ENCODE measurements around the gene COX7A2L. TPM values are rescaled to one million over a fixed set of nuclear protein-coding genes. Genes with fewer than 3 reads are reported as not detected.
"Not testable (repeated sequence)": the region's sequence is repeated elsewhere in the genome, so short reads cannot be mapped to it uniquely, and the experiment has no call there.

The COX7A2L gene
- 100 to 1,000 TPM; 140 to 157 TPM for total RNA-seq

- Mint-ChIP-seq H3K27ac (peak within 1 kb of the TSS; percentile 91), H3K36me3 (ENCODE audit: insufficient read depth in 2 of 2) (peaks cover 8 to 12% of the 10 kb centered on the region in 2 donors), H3K9me3 (no peaks in the 10 kb centered on the region), H3K4me1 (ENCODE audit: low read depth) (peaks cover 51% of the 10 kb centered on the region), H3K27me3 (ENCODE audit: low read depth) (no peaks in the 10 kb centered on the region), H3K4me3 (peak within 1 kb of the TSS; percentile 94 to 97)
- DNase-seq: peak; percentile 95 to 96
- peak; percentile 94 for ATAC-seq (replicated peaks in 1 of 2)
Observed at GRCh38 chr2:42360890-42361727, at the start of gene COX7A2L. TSS of gene COX7A2L (minus strand) at chr2:42361217. CDS start at chr2:42361161, 56 bp downstream.

- DNase-seq: no peak
- Mint-ChIP-seq H3K36me3 (ENCODE audit: insufficient read depth in 2 of 2) (no peaks in the 10 kb centered on the region), H3K4me3 (no peak overlapping the region), H3K4me1 (ENCODE audit: low read depth) (no peaks in the 10 kb centered on the region), H3K27ac (no peak overlapping the region), H3K27me3 (ENCODE audit: low read depth) (no peaks in the 10 kb centered on the region), H3K9me3 (no peaks in the 10 kb centered on the region)
- no peak for ATAC-seq (replicated peaks in 1 of 2)
Observed at GRCh38 chr2:42408009-42408408, 47.0 kb upstream of the COX7A2L start.

DNA sequence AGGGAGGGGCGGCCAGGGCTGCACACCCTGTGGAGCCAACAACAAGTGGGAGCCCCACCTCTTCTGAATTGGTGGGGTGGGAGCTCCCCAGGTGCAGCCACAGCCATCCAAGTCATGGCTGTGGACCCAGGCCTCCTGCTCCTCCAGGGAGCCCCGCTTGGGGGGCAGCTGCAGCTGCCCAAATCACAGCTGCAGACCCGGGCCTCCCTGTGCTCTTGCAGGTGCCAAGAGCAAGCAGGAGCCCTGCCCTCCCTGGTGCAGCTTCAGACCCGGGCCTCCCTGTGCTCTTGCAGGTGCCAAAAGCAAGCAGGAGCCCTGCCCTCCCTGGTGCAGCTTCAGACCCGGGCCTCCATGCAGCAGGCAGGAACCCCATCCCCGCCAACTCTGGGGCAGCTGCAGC, 46.5 kb upstream of the COX7A2L start:
- DNase-seq: no peak
- no peak for ATAC-seq (replicated peaks in 1 of 2)

DNA sequence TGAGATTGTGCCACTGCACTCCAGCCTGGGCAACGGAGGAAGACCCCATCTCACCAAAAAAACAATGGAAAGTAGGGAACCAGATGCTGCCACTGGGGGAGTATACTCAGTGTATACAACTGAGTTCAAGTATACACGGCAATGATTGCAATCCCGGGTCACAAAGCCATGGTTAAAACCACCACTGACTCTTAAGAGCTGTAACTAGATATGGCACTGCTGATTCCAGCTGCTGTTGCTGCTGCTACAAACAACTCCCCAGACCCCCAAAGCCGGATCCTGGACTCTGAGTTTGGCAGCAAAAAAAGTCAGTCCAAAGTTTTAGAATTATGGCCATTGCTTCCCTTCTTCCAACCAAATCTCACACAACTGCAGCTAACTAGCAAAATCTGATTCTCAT, 43.7 kb upstream of the COX7A2L start:
- H3K4me1 Mint-ChIP-seq (ENCODE audit: low read depth): no peaks in the 10 kb centered on the region
- no peak overlapping the region for H3K4me3 Mint-ChIP-seq
- H3K36me3 Mint-ChIP-seq (ENCODE audit: insufficient read depth in 2 of 2): no peaks in the 10 kb centered on the region
- H3K27me3 Mint-ChIP-seq (ENCODE audit: low read depth): no peaks in the 10 kb centered on the region
- no peak for DNase-seq
- no peak for ATAC-seq (replicated peaks in 1 of 2)
- H3K9me3 Mint-ChIP-seq: no peaks in the 10 kb centered on the region
- H3K27ac Mint-ChIP-seq: no peak overlapping the region

More for the DNA sequence above, 46.5 kb upstream of the COX7A2L start:
- H3K27ac Mint-ChIP-seq: no peak overlapping the region
- no peaks in the 10 kb centered on the region for H3K36me3 Mint-ChIP-seq (ENCODE audit: insufficient read depth in 2 of 2)
- no peak overlapping the region for H3K4me3 Mint-ChIP-seq
- H3K9me3 Mint-ChIP-seq: no peaks in the 10 kb centered on the region
- no peaks in the 10 kb centered on the region for H3K27me3 Mint-ChIP-seq (ENCODE audit: low read depth)
- no peaks in the 10 kb centered on the region for H3K4me1 Mint-ChIP-seq (ENCODE audit: low read depth)

DNA sequence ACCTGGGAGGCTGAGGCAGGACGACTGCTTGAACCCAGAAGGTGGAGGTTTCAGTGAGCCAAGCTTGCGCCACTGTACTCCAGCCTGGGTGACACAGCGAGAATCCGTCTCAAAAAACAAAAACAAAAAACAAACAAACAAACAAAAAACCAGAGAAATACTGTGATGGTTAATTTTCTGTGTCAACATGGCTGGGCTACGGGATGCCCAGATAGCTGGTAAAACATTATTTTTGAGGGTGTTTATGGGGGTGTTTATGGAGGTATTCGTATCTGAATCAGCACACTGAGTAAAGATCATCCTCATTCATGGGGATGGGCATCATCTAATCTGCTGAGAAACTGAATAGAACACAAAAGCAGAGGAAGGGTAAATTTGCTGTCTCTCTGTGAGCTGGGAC, 40.8 kb upstream of the COX7A2L start:
- Mint-ChIP-seq H3K4me1 (ENCODE audit: low read depth) (no peaks in the 10 kb centered on the region), H3K9me3 (no peaks in the 10 kb centered on the region), H3K27ac (no peak overlapping the region), H3K4me3 (no peak overlapping the region), H3K36me3 (ENCODE audit: insufficient read depth in 2 of 2) (no peaks in the 10 kb centered on the region), H3K27me3 (ENCODE audit: low read depth) (no peaks in the 10 kb centered on the region)
- DNase-seq (no peak), ATAC-seq (replicated peaks in 1 of 2) (no peak)

DNA sequence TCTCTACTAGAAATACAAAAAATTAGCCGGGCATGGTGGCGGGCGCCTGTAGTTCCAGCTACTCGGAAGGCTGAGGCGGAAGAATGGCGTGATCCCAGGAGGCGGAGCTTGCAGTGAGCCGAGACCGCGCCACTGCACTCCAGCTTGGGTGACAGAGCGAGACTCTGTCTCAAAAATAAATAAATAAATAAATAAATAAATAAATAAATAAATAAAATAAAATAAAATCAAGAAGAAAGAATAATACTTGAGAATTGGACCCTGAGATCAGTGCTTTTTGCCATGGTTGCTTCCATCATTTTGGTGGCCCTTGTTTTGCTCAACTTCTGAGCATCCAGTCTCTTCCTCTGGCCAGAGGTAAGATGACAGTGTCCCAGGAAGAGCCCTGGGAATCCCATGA, 37.0 kb upstream of the COX7A2L start:
- H3K4me3 Mint-ChIP-seq, DNase-seq: not testable (repeated sequence)

GRCh38 chr2:42393320-42393719, 32.3 kb upstream of the COX7A2L start:
- not testable (repeated sequence) for DNase-seq, H3K9me3 Mint-ChIP-seq

More for the DNA sequence above, 37.0 kb upstream of the COX7A2L start:
- H3K27ac Mint-ChIP-seq; H3K9me3 Mint-ChIP-seq; ATAC-seq (replicated peaks in 1 of 2); H3K4me1 Mint-ChIP-seq (ENCODE audit: low read depth); H3K27me3 Mint-ChIP-seq (ENCODE audit: low read depth); H3K36me3 Mint-ChIP-seq (ENCODE audit: insufficient read depth in 2 of 2): not testable (repeated sequence)

DNA sequence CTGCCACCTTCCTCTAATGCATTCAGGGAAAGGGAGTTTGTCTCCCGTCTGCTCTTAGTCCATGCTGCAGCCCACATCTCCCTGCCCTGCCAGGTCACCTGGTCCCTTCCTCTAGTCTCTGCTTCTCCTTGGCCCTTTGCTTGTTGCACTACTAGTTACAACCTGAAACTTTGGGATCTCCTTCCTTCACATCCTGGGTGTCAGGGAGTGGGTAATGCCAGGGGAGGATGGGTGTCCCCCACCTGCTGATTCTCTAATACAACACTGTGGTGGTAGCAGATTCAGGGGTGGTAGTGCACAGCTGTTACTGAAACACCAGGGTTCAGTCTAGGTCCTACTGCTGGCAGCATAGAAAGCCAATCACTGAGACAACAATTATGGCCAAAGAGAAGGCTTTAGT, 31.2 kb upstream of the COX7A2L start:
- Mint-ChIP-seq H3K27ac (no peak overlapping the region), H3K27me3 (ENCODE audit: low read depth) (no peaks in the 10 kb centered on the region), H3K36me3 (ENCODE audit: insufficient read depth in 2 of 2) (no peaks in the 10 kb centered on the region), H3K4me3 (no peak overlapping the region), H3K9me3 (no peaks in the 10 kb centered on the region), H3K4me1 (ENCODE audit: low read depth) (no peaks in the 10 kb centered on the region)
- ATAC-seq (replicated peaks in 1 of 2) (no peak), DNase-seq (no peak)

More at GRCh38 chr2:42393320-42393719, 32.3 kb upstream of the COX7A2L start:
- H3K27ac Mint-ChIP-seq; H3K4me3 Mint-ChIP-seq; H3K4me1 Mint-ChIP-seq (ENCODE audit: low read depth); H3K36me3 Mint-ChIP-seq (ENCODE audit: insufficient read depth in 2 of 2); H3K27me3 Mint-ChIP-seq (ENCODE audit: low read depth); ATAC-seq (replicated peaks in 1 of 2): not testable (repeated sequence)

DNA sequence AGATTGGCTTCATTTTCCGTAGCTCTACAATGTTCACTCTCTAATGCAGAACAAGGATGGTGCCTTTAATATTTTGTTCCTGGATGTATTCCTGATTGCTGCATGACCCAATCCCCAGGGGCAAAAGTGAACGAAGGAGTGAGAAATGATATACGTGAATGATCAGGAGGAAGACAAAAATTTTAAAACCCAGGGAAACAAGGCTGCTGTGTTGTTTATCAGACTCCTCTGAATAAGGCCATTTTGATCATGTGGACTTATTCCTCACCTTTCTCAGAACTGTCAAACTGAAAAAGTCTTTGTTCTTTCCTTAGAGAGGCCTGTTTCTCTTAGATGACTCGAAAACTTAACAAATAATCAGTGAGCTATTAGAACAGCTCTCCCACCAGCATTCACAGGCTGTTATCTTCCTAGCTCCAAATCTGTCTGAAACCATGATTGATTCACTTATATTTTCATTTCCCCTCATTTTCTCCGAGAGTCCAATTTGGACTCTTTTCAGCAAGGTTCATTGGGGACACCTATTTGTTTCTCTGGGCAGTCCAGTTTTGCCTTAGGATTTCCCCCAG, 29.5 kb upstream of the COX7A2L start:
- no peaks in the 10 kb centered on the region for H3K36me3 Mint-ChIP-seq (ENCODE audit: insufficient read depth in 2 of 2)
- no peak for ATAC-seq (replicated peaks in 1 of 2)
- H3K4me1 Mint-ChIP-seq (ENCODE audit: low read depth): no peaks in the 10 kb centered on the region
- no peak overlapping the region for H3K4me3 Mint-ChIP-seq
- no peaks in the 10 kb centered on the region for H3K9me3 Mint-ChIP-seq
- DNase-seq: no peak
- no peaks in the 10 kb centered on the region for H3K27me3 Mint-ChIP-seq (ENCODE audit: low read depth)
- H3K27ac Mint-ChIP-seq: no peak overlapping the region

- H3K36me3 Mint-ChIP-seq (ENCODE audit: insufficient read depth in 2 of 2): no peaks in the 10 kb centered on the region
- no peaks in the 10 kb centered on the region for H3K9me3 Mint-ChIP-seq
- no peak overlapping the region for H3K4me3 Mint-ChIP-seq
- H3K27me3 Mint-ChIP-seq (ENCODE audit: low read depth): no peaks in the 10 kb centered on the region
- ATAC-seq (replicated peaks in 1 of 2): peak in 1 of 2 donors; percentile 40
- no peaks in the 10 kb centered on the region for H3K4me1 Mint-ChIP-seq (ENCODE audit: low read depth)
- no peak overlapping the region for H3K27ac Mint-ChIP-seq
- no peak for DNase-seq
Observed at GRCh38 chr2:42386682-42387081, 25.7 kb upstream of the COX7A2L start.

- Mint-ChIP-seq H3K36me3 (ENCODE audit: insufficient read depth in 2 of 2) (no peaks in the 10 kb centered on the region), H3K4me1 (ENCODE audit: low read depth) (no peaks in the 10 kb centered on the region), H3K4me3 (no peak overlapping the region), H3K27ac (no peak overlapping the region), H3K27me3 (ENCODE audit: low read depth) (no peaks in the 10 kb centered on the region), H3K9me3 (no peaks in the 10 kb centered on the region)
- ATAC-seq (replicated peaks in 1 of 2) (no peak), DNase-seq (no peak)
Observed at GRCh38 chr2:42385225-42385624, 24.2 kb upstream of the COX7A2L start.

GRCh38 chr2:42383855-42384530, 23.0 kb upstream of the COX7A2L start:
- Mint-ChIP-seq H3K27ac (no peak overlapping the region), H3K4me1 (ENCODE audit: low read depth) (no peaks in the 10 kb centered on the region), H3K4me3 (no peak overlapping the region), H3K36me3 (ENCODE audit: insufficient read depth in 2 of 2) (no peaks in the 10 kb centered on the region), H3K27me3 (ENCODE audit: low read depth) (no peaks in the 10 kb centered on the region), H3K9me3 (no peaks in the 10 kb centered on the region)
- ATAC-seq (replicated peaks in 1 of 2): no peak
- no peak for DNase-seq

- Mint-ChIP-seq H3K9me3 (no peaks in the 10 kb centered on the region), H3K27me3 (ENCODE audit: low read depth) (no peaks in the 10 kb centered on the region), H3K36me3 (ENCODE audit: insufficient read depth in 2 of 2) (no peaks in the 10 kb centered on the region), H3K4me1 (ENCODE audit: low read depth) (no peaks in the 10 kb centered on the region), H3K4me3 (no peak overlapping the region), H3K27ac (no peak overlapping the region)
- DNase-seq (no peak), ATAC-seq (replicated peaks in 1 of 2) (no peak)
Observed at GRCh38 chr2:42382144-42382543, 21.1 kb upstream of the COX7A2L start.

All from activated T-cell treated with anti-CD3 and anti-CD28 coated beads, Interleukin-2, amount 50 U/mL, for 72 hours (primary cell).